SK-N-SH treated with all-trans-retinoic acid at 6 μM for 48 hours (cell line): ENCODE results near the gene SLC44A2.

Experiments
- ATAC-seq: fragments of 200-7000 bp; cut with Tn5 transposase; 3 replicates; pipeline ENCODE4 v1.9.1; 2020; ENCODE audit warnings: mild to moderate bottlenecking, moderate library complexity
- ARNTL ChIP-seq: fragments of 450-650 bp; formaldehyde crosslinking; IDR thresholded peaks from 2 replicates; pipeline ENCODE4 v1.5.0; 2020; ENCODE audit warnings: low read depth, mild to moderate bottlenecking, moderate library complexity, borderline replicate concordance
- GLIS3 ChIP-seq: fragments of 250-450 bp; sonication (Bioruptor Pico); IDR thresholded peaks from 2 replicates; pipeline ENCODE4 v1.5.0; 2020; ENCODE audit warnings: mild to moderate bottlenecking, moderate library complexity
- ISL1 ChIP-seq: fragments of 250-450 bp; sonication (Bioruptor Pico); IDR thresholded peaks from 2 replicates; pipeline ENCODE4 v2.1.2; 2022; ENCODE audit warnings: mild to moderate bottlenecking, moderate library complexity
- POU6F1 ChIP-seq: fragments of 250-450 bp; sonication (Bioruptor Pico); IDR thresholded peaks from 2 replicates; pipeline ENCODE4 v1.8.0; 2021; ENCODE audit warnings: low read depth, mild to moderate bottlenecking, moderate library complexity, borderline replicate concordance
- SNAI2 ChIP-seq: fragments of 250-450 bp; sonication (Bioruptor Pico); IDR thresholded peaks from 2 replicates; pipeline ENCODE4 v1.5.0; 2020; ENCODE audit warnings: mild to moderate bottlenecking, moderate library complexity
- TSHZ2 ChIP-seq: fragments of 250-450 bp; sonication (Bioruptor Pico); IDR thresholded peaks from 2 replicates; pipeline ENCODE4 v1.5.0; 2020; ENCODE audit warnings: mild to moderate bottlenecking, moderate library complexity
- ZFP3 ChIP-seq: fragments of 250-450 bp; sonication (Bioruptor Pico); IDR thresholded peaks from 2 replicates; pipeline ENCODE4 v1.5.0; 2020; ENCODE audit warnings: mild to moderate bottlenecking, moderate library complexity
- ZNF565 ChIP-seq: fragments of 450-650 bp; formaldehyde crosslinking; conservative IDR thresholded peaks from 2 replicates; pipeline ENCODE4 v1.5.0; 2020; ENCODE audit warnings: low read depth, mild to moderate bottlenecking, moderate library complexity
- ZNF8 ChIP-seq: fragments of 450-650 bp; formaldehyde crosslinking; IDR thresholded peaks from 2 replicates; pipeline ENCODE4 v1.5.0; 2020; ENCODE audit warnings: mild to moderate bottlenecking, moderate library complexity

Gene SLC44A2

GRCh38 chr19:10692673-10693264 lies 67.4 kb downstream of the SLC44A2 start:
- no peak for TF ChIP-seq ZFP3 (CRISPR knock-in tag)
- TF ChIP-seq ISL1 (CRISPR knock-in tag) = no peak
- TF ChIP-seq TSHZ2 (CRISPR knock-in tag) = no peak
- TF ChIP-seq ARNTL (CRISPR knock-in tag) = no peak
- no peak for TF ChIP-seq POU6F1
- no peak for TF ChIP-seq ZNF8 (CRISPR knock-in tag)
- no peak for TF ChIP-seq SNAI2 (CRISPR knock-in tag)
- no peak for TF ChIP-seq ZNF565 (CRISPR knock-in tag)
- no peak for TF ChIP-seq GLIS3 (CRISPR knock-in tag)
- no peak for ATAC-seq
